Measurements from ENCODE around the gene ALPL. TPM values are rescaled to one million over a fixed set of nuclear protein-coding genes. Genes with fewer than 3 reads are reported as not detected.

ALPL gene
- polyA plus RNA-seq, 2 donors = 2.4 to 2.7 TPM

- Histone ChIP-seq H3K4me3 (ENCODE audit: low read depth in 1 of 2, low read length in 2 of 2) (no peak overlapping the region), H3K27ac (ENCODE audit: low read depth in 2 of 2, low read length in 1 of 2) (no peak overlapping the region), H3K4me1 (ENCODE audit: control insufficient read depth in 2 of 2, insufficient read depth in 2 of 2, low read length in 1 of 2) (peaks cover 0 to 2% of the 10 kb centered on the region in 2 donors), H3K9me3 (ENCODE audit: control insufficient read depth in 2 of 2, insufficient read depth in 1 of 2, low read depth in 1 of 2, low read length in 1 of 2) (no peaks in the 10 kb centered on the region), H3K27me3 (ENCODE audit: control insufficient read depth in 1 of 2, insufficient read depth in 2 of 2, low read length in 2 of 2) (no peaks in the 10 kb centered on the region), H3K36me3 (ENCODE audit: control insufficient read depth in 2 of 2, insufficient read depth in 2 of 2, low read length in 1 of 2) (no peaks in the 10 kb centered on the region)
- WGBS, 2 donors = 52% methylated on average over 8 of the region's 8 CpGs
Observed at GRCh38 chr1:21491488-21492355, 17.5 kb upstream of the ALPL start.

GRCh38 chr1:21492356-21492625 lies 16.9 kb upstream of the ALPL start:
- Histone ChIP-seq H3K27ac (ENCODE audit: low read depth in 2 of 2, low read length in 1 of 2) (no peak overlapping the region), H3K36me3 (ENCODE audit: control insufficient read depth in 2 of 2, insufficient read depth in 2 of 2, low read length in 1 of 2) (no peaks in the 10 kb centered on the region)
- WGBS, 2 donors = 63 to 65% methylated on average over 4 of the region's 4 CpGs

GRCh38 chr1:21494196-21494595 lies 15.0 kb upstream of the ALPL start:
- no peak overlapping the region for H3K4me3 ChIP-seq (ENCODE audit: low read depth in 1 of 2, low read length in 2 of 2)
- WGBS, 2 donors = 70 to 72% methylated on average over 6 of the region's 6 CpGs
- H3K4me1 ChIP-seq (ENCODE audit: control insufficient read depth in 2 of 2, insufficient read depth in 2 of 2, low read length in 1 of 2) = no peaks in the 10 kb centered on the region
- peak overlapping the region in 1 of 2 donors; percentile 7 for H3K27ac ChIP-seq (ENCODE audit: low read depth in 2 of 2, low read length in 1 of 2)
- H3K27me3 ChIP-seq (ENCODE audit: control insufficient read depth in 1 of 2, insufficient read depth in 2 of 2, low read length in 2 of 2) = no peaks in the 10 kb centered on the region
- no peaks in the 10 kb centered on the region for H3K9me3 ChIP-seq (ENCODE audit: control insufficient read depth in 2 of 2, insufficient read depth in 1 of 2, low read depth in 1 of 2, low read length in 1 of 2)
- no peaks in the 10 kb centered on the region for H3K36me3 ChIP-seq (ENCODE audit: control insufficient read depth in 2 of 2, insufficient read depth in 2 of 2, low read length in 1 of 2)

More at GRCh38 chr1:21492356-21492625, 16.9 kb upstream of the ALPL start:
- peaks cover 0 to 2% of the 10 kb centered on the region in 2 donors for H3K4me1 ChIP-seq (ENCODE audit: control insufficient read depth in 2 of 2, insufficient read depth in 2 of 2, low read length in 1 of 2)
- no peaks in the 10 kb centered on the region for H3K27me3 ChIP-seq (ENCODE audit: control insufficient read depth in 1 of 2, insufficient read depth in 2 of 2, low read length in 2 of 2)
- H3K4me3 ChIP-seq (ENCODE audit: low read depth in 1 of 2, low read length in 2 of 2) = no peak overlapping the region
- no peaks in the 10 kb centered on the region for H3K9me3 ChIP-seq (ENCODE audit: control insufficient read depth in 2 of 2, insufficient read depth in 1 of 2, low read depth in 1 of 2, low read length in 1 of 2)

GRCh38 chr1:21495225-21495820 lies 13.9 kb upstream of the ALPL start:
- Histone ChIP-seq H3K4me1 (ENCODE audit: control insufficient read depth in 2 of 2, insufficient read depth in 2 of 2, low read length in 1 of 2) (no peaks in the 10 kb centered on the region), H3K27ac (ENCODE audit: low read depth in 2 of 2, low read length in 1 of 2) (peak overlapping the region; percentile 50 to 79), H3K9me3 (ENCODE audit: control insufficient read depth in 2 of 2, insufficient read depth in 1 of 2, low read depth in 1 of 2, low read length in 1 of 2) (no peaks in the 10 kb centered on the region), H3K36me3 (ENCODE audit: control insufficient read depth in 2 of 2, insufficient read depth in 2 of 2, low read length in 1 of 2) (no peaks in the 10 kb centered on the region), H3K27me3 (ENCODE audit: control insufficient read depth in 1 of 2, insufficient read depth in 2 of 2, low read length in 2 of 2) (no peaks in the 10 kb centered on the region), H3K4me3 (ENCODE audit: low read depth in 1 of 2, low read length in 2 of 2) (no peak overlapping the region)
- WGBS, 2 donors = 80 to 83% methylated on average over 7 of the region's 7 CpGs

GRCh38 chr1:21496063-21496462 lies 13.2 kb upstream of the ALPL start:
- no peaks in the 10 kb centered on the region for H3K4me1 ChIP-seq (ENCODE audit: control insufficient read depth in 2 of 2, insufficient read depth in 2 of 2, low read length in 1 of 2)
- H3K9me3 ChIP-seq (ENCODE audit: control insufficient read depth in 2 of 2, insufficient read depth in 1 of 2, low read depth in 1 of 2, low read length in 1 of 2) = no peaks in the 10 kb centered on the region
- no peaks in the 10 kb centered on the region for H3K36me3 ChIP-seq (ENCODE audit: control insufficient read depth in 2 of 2, insufficient read depth in 2 of 2, low read length in 1 of 2)
- 94 to 96% methylated on average over 1 of the region's 1 CpG for whole genome bisulfite sequencing, 2 donors
- H3K27me3 ChIP-seq (ENCODE audit: control insufficient read depth in 1 of 2, insufficient read depth in 2 of 2, low read length in 2 of 2) = no peaks in the 10 kb centered on the region
- no peak overlapping the region for H3K4me3 ChIP-seq (ENCODE audit: low read depth in 1 of 2, low read length in 2 of 2)
- H3K27ac ChIP-seq (ENCODE audit: low read depth in 2 of 2, low read length in 1 of 2) = no peak overlapping the region

- no peak overlapping the region for H3K27ac ChIP-seq (ENCODE audit: low read depth in 2 of 2, low read length in 1 of 2)
- H3K9me3 ChIP-seq (ENCODE audit: control insufficient read depth in 2 of 2, insufficient read depth in 1 of 2, low read depth in 1 of 2, low read length in 1 of 2) = no peaks in the 10 kb centered on the region
- H3K4me1 ChIP-seq (ENCODE audit: control insufficient read depth in 2 of 2, insufficient read depth in 2 of 2, low read length in 1 of 2) = no peaks in the 10 kb centered on the region
- no peaks in the 10 kb centered on the region for H3K36me3 ChIP-seq (ENCODE audit: control insufficient read depth in 2 of 2, insufficient read depth in 2 of 2, low read length in 1 of 2)
- 87% methylated on average over 3 of the region's 3 CpGs for WGBS, 2 donors
- H3K4me3 ChIP-seq (ENCODE audit: low read depth in 1 of 2, low read length in 2 of 2) = no peak overlapping the region
- no peaks in the 10 kb centered on the region for H3K27me3 ChIP-seq (ENCODE audit: control insufficient read depth in 1 of 2, insufficient read depth in 2 of 2, low read length in 2 of 2)
Observed at GRCh38 chr1:21496886-21497285, 12.3 kb upstream of the ALPL start.

- H3K4me3 ChIP-seq (ENCODE audit: low read depth in 1 of 2, low read length in 2 of 2) = no peak overlapping the region
- no peaks in the 10 kb centered on the region for H3K4me1 ChIP-seq (ENCODE audit: control insufficient read depth in 2 of 2, insufficient read depth in 2 of 2, low read length in 1 of 2)
- H3K36me3 ChIP-seq (ENCODE audit: control insufficient read depth in 2 of 2, insufficient read depth in 2 of 2, low read length in 1 of 2) = no peaks in the 10 kb centered on the region
- WGBS, 2 donors = 69 to 74% methylated on average over 7 of the region's 7 CpGs
- H3K27me3 ChIP-seq (ENCODE audit: control insufficient read depth in 1 of 2, insufficient read depth in 2 of 2, low read length in 2 of 2) = no peaks in the 10 kb centered on the region
- no peak overlapping the region for H3K27ac ChIP-seq (ENCODE audit: low read depth in 2 of 2, low read length in 1 of 2)
- no peaks in the 10 kb centered on the region for H3K9me3 ChIP-seq (ENCODE audit: control insufficient read depth in 2 of 2, insufficient read depth in 1 of 2, low read depth in 1 of 2, low read length in 1 of 2)
Observed at GRCh38 chr1:21497466-21498061, 11.7 kb upstream of the ALPL start.

- H3K9me3 ChIP-seq (ENCODE audit: control insufficient read depth in 2 of 2, insufficient read depth in 1 of 2, low read depth in 1 of 2, low read length in 1 of 2) = no peaks in the 10 kb centered on the region
- no peak overlapping the region for H3K27ac ChIP-seq (ENCODE audit: low read depth in 2 of 2, low read length in 1 of 2)
- whole genome bisulfite sequencing, 2 donors = 98 to 100% methylated on average over 1 of the region's 1 CpG
- no peaks in the 10 kb centered on the region for H3K36me3 ChIP-seq (ENCODE audit: control insufficient read depth in 2 of 2, insufficient read depth in 2 of 2, low read length in 1 of 2)
- H3K4me1 ChIP-seq (ENCODE audit: control insufficient read depth in 2 of 2, insufficient read depth in 2 of 2, low read length in 1 of 2) = no peaks in the 10 kb centered on the region
- H3K4me3 ChIP-seq (ENCODE audit: low read depth in 1 of 2, low read length in 2 of 2) = no peak overlapping the region
- no peaks in the 10 kb centered on the region for H3K27me3 ChIP-seq (ENCODE audit: control insufficient read depth in 1 of 2, insufficient read depth in 2 of 2, low read length in 2 of 2)
Observed at GRCh38 chr1:21499283-21499950, 9.8 kb upstream of the ALPL start.

- WGBS, 2 donors = 64 to 65% methylated on average over 7 of the region's 7 CpGs
- peaks cover 0 to 4% of the 10 kb centered on the region in 2 donors for H3K27me3 ChIP-seq (ENCODE audit: control insufficient read depth in 1 of 2, insufficient read depth in 2 of 2, low read length in 2 of 2)
- no peak overlapping the region for H3K4me3 ChIP-seq (ENCODE audit: low read depth in 1 of 2, low read length in 2 of 2)
- H3K36me3 ChIP-seq (ENCODE audit: control insufficient read depth in 2 of 2, insufficient read depth in 2 of 2, low read length in 1 of 2) = no peaks in the 10 kb centered on the region
- no peaks in the 10 kb centered on the region for H3K9me3 ChIP-seq (ENCODE audit: control insufficient read depth in 2 of 2, insufficient read depth in 1 of 2, low read depth in 1 of 2, low read length in 1 of 2)
- no peak overlapping the region for H3K27ac ChIP-seq (ENCODE audit: low read depth in 2 of 2, low read length in 1 of 2)
- H3K4me1 ChIP-seq (ENCODE audit: control insufficient read depth in 2 of 2, insufficient read depth in 2 of 2, low read length in 1 of 2) = peaks cover 2 to 3% of the 10 kb centered on the region in 2 donors
Observed at GRCh38 chr1:21503706-21504377, 5.4 kb upstream of the ALPL start.

Measured in esophagus (tissue), 2 donors.